KMS-11 (cell line): ENCODE data around the gene MRPS2.
"Not testable (repeated sequence)": the region's sequence is repeated elsewhere in the genome, so short reads cannot be mapped to it uniquely, and the experiment has no call there.

Experiments used
- H2AFZ ChIP-seq: fragments of 200-600 bp; sonication (generic); 2 replicates; pipeline ENCODE4 v1.6.1; 2016; ENCODE audit warnings: antibody characterized with exemption, mixed run types, low read depth
- H3K27ac ChIP-seq: fragments of 200-600 bp; sonication (generic); 2 replicates; pipeline ENCODE4 v1.6.1; 2016; ENCODE audit warnings: mild to moderate bottlenecking, mixed run types
- H3K27me3 ChIP-seq: fragments of 200-600 bp; sonication (generic); 2 replicates; pipeline ENCODE4 v1.6.1; 2017; ENCODE audit warnings: mild to moderate bottlenecking, low read depth, mixed run types, moderate library complexity; ENCODE audit not compliant: insufficient read depth
- H3K36me3 ChIP-seq: fragments of 200-600 bp; sonication (generic); 2 replicates; pipeline ENCODE4 v1.6.1; 2017; ENCODE audit warnings: mild to moderate bottlenecking, mixed run types; ENCODE audit not compliant: insufficient read depth
- H3K4me1 ChIP-seq: fragments of 200-600 bp; sonication (generic); 2 replicates; pipeline ENCODE4 v1.6.1; 2016; ENCODE audit warnings: mild to moderate bottlenecking, low read depth, mixed run types; ENCODE audit not compliant: poor library complexity, severe bottlenecking
- H3K4me2 ChIP-seq: fragments of 200-600 bp; sonication (generic); 2 replicates; pipeline ENCODE4 v1.7.0; 2016; ENCODE audit warnings: mild to moderate bottlenecking, mixed run types
- H3K4me3 ChIP-seq: fragments of 200-600 bp; sonication (generic); IDR thresholded peaks from 2 replicates; pipeline ENCODE4 v1.6.1; 2017; ENCODE audit warnings: low read depth, low read length, mixed read lengths; ENCODE audit not compliant: insufficient read depth
- H3K79me2 ChIP-seq: fragments of 200-600 bp; sonication (generic); 2 replicates; pipeline ENCODE4 v1.6.1; 2016; ENCODE audit warnings: low read depth, mixed run types; ENCODE audit not compliant: insufficient read depth
- H3K9ac ChIP-seq: fragments of 200-600 bp; sonication (generic); 2 replicates; pipeline ENCODE4 v1.6.1; 2016; ENCODE audit warnings: mild to moderate bottlenecking, mixed run types
- H4K20me1 ChIP-seq: fragments of 200-600 bp; sonication (generic); 2 replicates; pipeline ENCODE4 v1.6.1; 2016; ENCODE audit warnings: mild to moderate bottlenecking, mixed run types; ENCODE audit not compliant: insufficient read depth
- CTCF ChIP-seq: fragments of 200-600 bp; sonication (generic); conservative IDR thresholded peaks from 2 replicates; pipeline ENCODE4 v1.6.1; 2017; ENCODE audit warnings: low read depth, mild to moderate bottlenecking, antibody characterized with exemption, low read length, moderate library complexity, mixed read lengths

Gene MRPS2

GRCh38 chr9:135456436-135457104 lies 43.9 kb upstream of the MRPS2 start:
- H4K20me1 ChIP-seq = no peaks in the 10 kb centered on the region
- no peak overlapping the region for H3K27ac ChIP-seq
- H3K4me3 ChIP-seq = no peak overlapping the region
- no peaks in the 10 kb centered on the region for H3K79me2 ChIP-seq
- H3K4me2 ChIP-seq = no peak overlapping the region
- peaks cover 72% of the 10 kb centered on the region for H3K27me3 ChIP-seq
- no peak for TF ChIP-seq CTCF
- H3K4me1 ChIP-seq = no peaks in the 10 kb centered on the region
- no peak overlapping the region for H2AFZ ChIP-seq
- no peak overlapping the region for H3K9ac ChIP-seq
- no peaks in the 10 kb centered on the region for H3K36me3 ChIP-seq

- H3K4me1 ChIP-seq, H3K27ac ChIP-seq, H3K4me3 ChIP-seq, H3K36me3 ChIP-seq, H3K79me2 ChIP-seq, H3K9ac ChIP-seq, H4K20me1 ChIP-seq, H2AFZ ChIP-seq, H3K4me2 ChIP-seq: not testable (repeated sequence)
- peaks cover 70% of the 10 kb centered on the region for H3K27me3 ChIP-seq
Measured at GRCh38 chr9:135458478-135458877, 42.0 kb upstream of the MRPS2 start.

- Histone ChIP-seq H3K36me3 (no peaks in the 10 kb centered on the region), H3K9ac (no peak overlapping the region), H3K79me2 (no peaks in the 10 kb centered on the region), H4K20me1 (no peaks in the 10 kb centered on the region), H3K4me2 (no peak overlapping the region), H3K27ac (no peak overlapping the region), H3K27me3 (peaks cover 66% of the 10 kb centered on the region), H2AFZ (no peak overlapping the region), H3K4me1 (no peaks in the 10 kb centered on the region), H3K4me3 (no peak overlapping the region)
- TF ChIP-seq CTCF = no peak
Measured at GRCh38 chr9:135461936-135462335, 38.5 kb upstream of the MRPS2 start.

- H3K4me3 ChIP-seq = no peak overlapping the region
- H3K9ac ChIP-seq = no peak overlapping the region
- no peaks in the 10 kb centered on the region for H4K20me1 ChIP-seq
- no peak for TF ChIP-seq CTCF
- no peak overlapping the region for H3K4me2 ChIP-seq
- no peaks in the 10 kb centered on the region for H3K79me2 ChIP-seq
- H3K27ac ChIP-seq = no peak overlapping the region
- no peaks in the 10 kb centered on the region for H3K4me1 ChIP-seq
- H3K27me3 ChIP-seq = peaks cover 70% of the 10 kb centered on the region
- no peaks in the 10 kb centered on the region for H3K36me3 ChIP-seq
- no peak overlapping the region for H2AFZ ChIP-seq
Measured at GRCh38 chr9:135463140-135463539, 37.3 kb upstream of the MRPS2 start.

- no peaks in the 10 kb centered on the region for H3K79me2 ChIP-seq
- H3K4me1 ChIP-seq = no peaks in the 10 kb centered on the region
- H3K4me3 ChIP-seq = no peak overlapping the region
- peaks cover 73% of the 10 kb centered on the region for H3K27me3 ChIP-seq
- no peak overlapping the region for H2AFZ ChIP-seq
- H4K20me1 ChIP-seq = no peaks in the 10 kb centered on the region
- H3K4me2 ChIP-seq = no peak overlapping the region
- no peak overlapping the region for H3K9ac ChIP-seq
- H3K36me3 ChIP-seq = no peaks in the 10 kb centered on the region
- H3K27ac ChIP-seq = no peak overlapping the region
- no peak for TF ChIP-seq CTCF
Measured at GRCh38 chr9:135464181-135464580, 36.3 kb upstream of the MRPS2 start.
